NCI-H2107 (cell line): Measurements from ENCODE around the gene CLPSL2.

ENCODE experiments used
- DNase-seq: peaks from one replicate; lab custom pipeline; 2025; lab: John Stamatoyannopoulos, UW

CLPSL2 gene

DNA sequence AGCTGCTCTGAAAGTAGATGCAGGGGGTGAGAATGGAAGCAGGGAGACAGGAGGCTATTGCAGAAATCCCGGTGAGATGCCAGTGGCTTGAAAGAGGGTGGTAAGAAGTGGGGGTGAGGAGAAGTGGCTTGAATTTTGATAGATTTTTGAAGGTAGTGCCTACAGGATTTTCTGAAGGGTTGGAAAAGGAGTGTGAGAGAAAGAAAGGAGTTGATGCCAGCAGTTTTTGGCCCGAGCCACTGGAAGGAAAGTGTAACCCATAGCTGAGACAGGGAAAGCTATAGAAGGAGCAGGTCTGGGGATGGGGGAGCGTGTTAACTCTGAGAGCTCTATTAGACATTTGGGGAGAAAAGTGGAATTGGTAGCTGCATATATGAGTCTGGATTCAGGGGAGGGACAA, 29.9 kb upstream of the CLPSL2 start:
- DNase-seq = no peak

DNA sequence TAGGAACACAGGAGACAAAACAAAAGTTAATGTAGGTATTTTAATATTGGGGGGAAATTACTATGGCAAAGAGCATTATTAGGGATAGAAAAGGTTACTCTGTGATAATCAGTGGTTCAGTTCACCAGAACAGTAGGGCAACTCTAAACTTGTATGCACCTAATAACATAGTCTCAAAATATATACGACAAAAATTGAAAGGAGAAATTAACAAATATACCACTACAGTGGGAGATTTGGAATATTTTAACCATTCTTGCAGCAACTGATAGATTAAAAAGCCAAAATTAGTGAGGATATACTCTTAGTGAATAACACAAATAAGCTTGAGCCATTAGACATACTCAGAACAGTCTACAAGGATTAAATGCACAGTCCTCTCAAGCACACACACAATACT, 28.5 kb upstream of the CLPSL2 start:
- DNase-seq = no peak

DNA sequence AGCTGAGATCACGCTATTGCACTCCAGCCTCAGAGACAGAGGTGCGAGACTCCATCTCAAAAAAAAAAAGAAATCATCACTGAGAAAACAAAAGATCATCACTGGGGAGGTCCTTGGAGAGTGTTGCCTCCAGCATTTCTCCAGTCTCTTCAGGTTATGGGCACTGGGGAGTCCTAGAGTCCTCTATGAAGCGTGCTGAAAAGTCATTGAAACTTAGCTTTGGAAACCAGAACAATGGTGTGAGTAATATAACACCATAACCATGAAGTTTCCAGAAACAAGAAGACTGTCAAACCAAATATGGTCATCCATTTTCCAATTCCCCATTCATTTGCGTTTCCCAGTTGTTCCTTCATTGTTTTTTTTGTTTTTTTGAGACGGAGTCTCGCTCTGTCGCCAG, 25.8 kb upstream of the CLPSL2 start:
- DNase-seq = no peak

DNA sequence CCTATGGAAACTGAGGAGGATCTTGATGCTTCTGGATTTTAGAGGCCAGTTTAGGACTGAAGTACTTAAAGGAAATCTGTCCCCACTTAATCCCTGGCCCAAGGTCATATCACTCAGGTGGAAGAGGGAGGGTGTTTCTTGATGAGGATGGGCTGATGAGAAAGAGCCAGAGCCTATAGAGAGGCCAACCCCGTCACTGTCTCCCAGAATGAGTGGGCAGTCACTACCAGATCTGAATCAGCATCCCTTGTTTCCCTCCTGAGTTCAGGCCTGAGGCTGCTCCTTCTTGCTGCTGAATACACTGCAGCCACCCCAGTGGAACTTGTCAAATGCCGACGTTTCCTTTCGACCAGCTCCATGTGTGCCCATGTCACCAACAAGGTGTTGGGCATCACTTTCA, 24.8 kb upstream of the CLPSL2 start:
- DNase-seq = no peak

DNA sequence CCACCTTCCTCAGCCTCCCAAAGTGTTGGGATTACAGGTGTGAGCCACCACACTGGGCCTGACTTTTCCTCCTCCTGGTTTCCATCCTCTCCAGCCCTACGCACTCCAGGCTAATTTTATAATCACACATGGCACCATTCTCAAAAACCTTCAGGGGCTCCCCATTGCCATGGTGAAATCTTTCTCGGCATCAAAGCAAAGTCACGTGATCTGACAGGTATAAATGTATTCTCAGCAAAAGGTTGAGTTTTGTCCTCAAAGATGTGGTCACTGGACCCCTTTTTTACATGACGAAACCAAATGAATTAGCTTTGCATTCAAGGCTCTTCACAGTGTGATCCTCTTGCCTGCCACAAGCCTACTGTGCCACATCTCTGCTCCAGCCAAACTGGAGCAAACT, 24.1 kb upstream of the CLPSL2 start:
- DNase-seq = no peak

DNA sequence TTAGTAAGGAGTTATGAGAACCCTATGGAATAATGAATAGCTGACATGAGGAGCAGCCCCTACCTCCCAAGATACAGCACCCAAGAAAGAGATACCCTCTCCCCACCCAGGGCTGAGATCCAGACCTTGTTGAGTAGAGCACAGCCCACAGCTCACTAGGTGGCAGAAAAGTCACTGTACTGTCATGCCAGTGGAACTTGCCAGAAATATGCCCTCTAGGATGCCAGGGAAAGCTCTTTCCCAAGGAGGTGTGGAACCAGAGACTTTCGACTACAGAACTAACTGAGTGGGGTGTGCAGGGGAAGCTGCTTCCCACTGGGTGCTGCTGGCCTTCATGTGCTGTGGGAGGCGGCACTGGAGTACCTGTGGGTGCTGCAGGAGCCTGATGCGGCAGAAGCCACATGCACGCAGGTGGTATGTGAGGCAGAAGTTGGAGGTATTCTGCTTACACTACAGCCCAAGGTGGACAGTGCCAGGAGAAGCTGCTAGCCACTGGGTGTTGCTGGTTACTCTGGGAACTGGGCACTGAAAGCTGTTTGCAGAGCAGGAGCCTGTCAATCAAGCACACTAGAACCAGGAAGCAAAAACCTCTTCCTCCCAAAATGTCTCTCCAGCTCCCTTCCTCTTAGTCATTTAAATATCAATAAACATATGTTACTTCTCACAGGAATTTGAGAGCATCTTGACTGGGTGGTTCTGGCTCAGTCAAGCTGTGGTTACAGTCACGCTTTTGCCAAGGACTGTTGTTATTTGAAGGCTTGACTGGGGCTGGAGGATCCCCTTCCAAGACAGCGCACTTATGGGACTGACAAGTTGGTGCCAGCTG, 21.7 kb upstream of the CLPSL2 start:
- no peak for DNase-seq

DNA sequence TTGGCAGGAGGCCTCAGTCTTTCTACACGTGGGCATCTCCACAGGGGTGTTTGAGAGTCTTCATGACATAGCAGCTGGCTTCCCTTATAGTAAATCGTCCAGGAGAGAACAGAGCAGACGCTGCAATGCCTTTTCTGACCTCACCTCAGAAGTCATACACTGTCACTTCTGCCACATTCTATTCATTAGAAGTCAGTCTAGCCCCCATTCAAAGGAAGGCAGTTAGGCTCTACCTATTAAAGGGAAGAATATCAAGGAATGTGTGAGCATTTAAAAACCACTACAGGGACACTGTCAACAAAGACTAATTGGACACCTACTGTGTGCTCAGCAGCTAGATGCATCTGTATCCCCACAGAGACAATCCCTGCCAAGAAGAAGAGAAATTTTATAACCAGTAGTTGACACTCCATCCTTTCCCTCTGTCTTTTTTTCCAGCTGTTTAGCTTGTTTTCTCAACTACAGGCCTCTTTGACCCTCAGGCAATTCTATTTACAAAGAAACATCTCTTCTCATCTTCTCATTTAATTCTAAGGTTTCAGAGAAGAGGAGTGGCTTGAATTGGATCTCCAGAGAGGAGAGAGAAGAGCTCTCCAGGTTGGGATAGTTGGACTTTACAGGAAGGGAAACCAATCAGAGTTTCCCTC, 21.0 kb upstream of the CLPSL2 start:
- DNase-seq = no peak

DNA sequence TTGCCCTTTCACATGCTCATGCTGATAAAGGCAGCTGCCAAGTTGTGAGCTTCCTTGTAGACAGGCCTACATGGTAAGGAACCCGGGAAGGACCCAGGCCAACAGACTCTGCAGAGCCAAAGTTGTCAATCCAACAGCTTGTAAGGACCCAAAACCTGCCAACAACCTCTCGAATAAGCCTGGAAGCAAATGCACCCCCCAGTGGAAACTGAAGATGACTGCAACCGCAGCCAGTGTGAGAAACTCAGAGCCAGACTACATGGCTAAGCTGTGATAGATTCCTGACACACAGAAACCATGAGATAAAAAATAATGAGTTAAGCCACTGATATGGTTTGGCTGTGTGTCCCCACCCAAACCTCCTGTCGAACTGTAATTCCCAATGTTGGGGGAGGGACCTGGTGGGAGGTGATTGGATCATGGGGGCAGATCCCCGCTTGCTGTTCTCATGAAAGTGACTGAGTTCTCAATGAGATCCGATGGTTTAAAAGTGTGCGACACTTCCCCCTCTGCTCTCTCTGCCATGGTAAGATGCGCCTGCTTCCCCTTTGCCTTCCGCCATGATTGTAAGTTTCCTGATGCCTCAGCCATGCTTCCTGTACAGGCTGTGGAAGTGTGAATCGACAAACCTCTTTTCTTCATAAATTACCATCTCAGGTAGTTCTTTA, 18.8 kb upstream of the CLPSL2 start:
- no peak for DNase-seq

DNA sequence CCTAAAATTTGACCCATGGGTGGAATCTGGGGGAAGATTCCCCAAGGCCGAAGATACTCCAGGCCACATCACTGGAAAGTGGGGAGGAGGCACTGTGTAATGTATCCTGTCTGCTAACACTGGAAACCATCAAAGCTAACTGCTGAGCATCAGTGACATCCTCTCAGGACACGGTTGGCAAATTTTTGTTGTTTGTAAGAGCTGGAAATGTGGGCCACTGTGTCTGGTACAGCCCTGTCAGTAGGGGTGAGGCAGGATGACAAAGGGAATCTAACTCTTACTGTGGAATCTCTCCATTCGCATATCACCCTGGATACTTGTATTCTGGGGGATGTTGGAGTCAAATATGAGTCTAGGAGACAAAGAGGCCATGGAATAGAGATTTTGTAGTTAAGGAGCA, 17.0 kb upstream of the CLPSL2 start:
- no peak for DNase-seq

DNA sequence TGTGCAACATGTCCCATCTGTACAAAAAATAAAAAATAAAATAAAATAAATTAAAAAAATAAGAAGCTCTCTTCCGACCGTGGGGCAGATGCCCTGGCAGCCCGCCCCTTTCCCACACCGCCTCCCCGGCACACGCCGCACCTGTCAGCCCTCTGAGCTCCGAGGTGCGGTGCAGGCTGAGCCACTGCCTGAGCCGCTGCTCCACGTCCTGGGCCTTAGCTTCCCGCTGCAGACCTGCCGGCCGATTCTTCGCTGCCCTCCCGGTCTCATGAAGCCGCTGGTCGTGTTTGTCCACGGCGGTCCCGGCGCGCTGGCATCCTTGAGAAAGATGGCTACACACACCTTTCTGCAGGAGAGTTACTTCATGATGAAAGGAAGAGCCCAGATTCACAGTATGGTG, 10.7 kb upstream of the CLPSL2 start:
- DNase-seq = no peak

DNA sequence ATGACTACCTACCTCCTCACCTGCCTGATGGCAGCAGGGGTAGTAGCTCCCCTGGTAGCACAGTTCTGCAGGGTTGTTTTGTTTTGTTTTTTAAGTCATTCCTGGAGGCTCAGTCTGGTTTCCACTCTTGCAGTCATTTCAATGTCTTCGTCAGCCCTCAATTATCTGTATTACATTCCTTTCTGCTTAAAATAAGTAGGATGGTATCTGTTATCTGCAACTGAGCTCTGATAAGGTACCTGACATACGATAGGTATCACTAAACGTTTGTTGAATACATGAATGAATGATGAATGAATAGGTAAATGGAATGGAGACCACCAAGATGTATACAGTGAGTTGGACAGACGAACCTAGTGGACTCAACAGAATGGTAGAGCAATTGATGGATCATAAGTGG, 7.2 kb upstream of the CLPSL2 start:
- DNase-seq = no peak

DNA sequence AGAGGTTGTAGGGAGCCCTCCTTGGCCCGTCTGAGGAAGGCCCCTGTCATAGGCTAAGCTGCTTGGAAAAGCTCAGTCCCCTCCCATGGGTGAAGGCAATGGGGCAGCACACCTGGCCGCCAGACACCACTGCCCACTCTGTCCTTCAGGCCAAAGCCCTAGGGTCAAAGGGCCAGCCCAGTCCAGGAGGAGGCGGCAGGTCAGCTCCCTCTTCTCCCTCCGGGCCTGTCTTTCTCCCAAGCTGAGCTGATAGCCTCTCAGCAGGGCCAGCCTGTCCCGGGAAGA, 5.1 kb upstream of the CLPSL2 start:
- no peak for DNase-seq

DNA sequence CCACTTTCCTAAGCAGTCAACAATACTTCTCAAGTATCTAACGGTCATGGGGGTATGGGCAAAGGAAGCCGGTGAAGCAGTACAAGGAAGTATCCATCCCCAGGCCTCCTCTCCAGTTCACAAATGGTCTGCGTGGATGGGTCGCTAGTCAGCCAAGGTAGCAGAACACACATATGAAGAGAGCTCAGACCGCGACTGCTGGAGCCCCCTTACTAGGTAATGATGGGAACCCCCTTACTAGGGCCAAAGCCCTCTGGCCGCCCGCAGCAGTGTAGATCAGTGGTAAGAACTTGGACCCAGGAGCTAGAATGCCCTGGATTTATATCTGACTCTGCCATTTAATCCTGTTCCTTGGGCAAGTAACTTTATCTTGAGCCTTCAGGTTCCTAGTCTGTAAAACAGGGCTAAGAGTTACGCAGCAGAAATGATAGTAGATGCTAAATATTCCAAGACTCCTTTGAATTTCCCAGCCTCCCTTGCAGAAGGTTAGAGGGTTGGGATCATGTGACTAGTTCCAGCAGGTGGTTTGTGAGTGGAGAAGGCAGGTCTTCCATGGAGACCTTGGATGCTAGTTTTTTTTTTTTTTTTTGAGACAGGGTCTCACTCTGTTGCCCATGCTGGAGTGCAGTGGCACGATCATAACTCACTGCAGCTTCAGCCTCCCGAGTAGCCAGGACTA, 2.1 kb upstream of the CLPSL2 start:
- DNase-seq = no peak

DNA sequence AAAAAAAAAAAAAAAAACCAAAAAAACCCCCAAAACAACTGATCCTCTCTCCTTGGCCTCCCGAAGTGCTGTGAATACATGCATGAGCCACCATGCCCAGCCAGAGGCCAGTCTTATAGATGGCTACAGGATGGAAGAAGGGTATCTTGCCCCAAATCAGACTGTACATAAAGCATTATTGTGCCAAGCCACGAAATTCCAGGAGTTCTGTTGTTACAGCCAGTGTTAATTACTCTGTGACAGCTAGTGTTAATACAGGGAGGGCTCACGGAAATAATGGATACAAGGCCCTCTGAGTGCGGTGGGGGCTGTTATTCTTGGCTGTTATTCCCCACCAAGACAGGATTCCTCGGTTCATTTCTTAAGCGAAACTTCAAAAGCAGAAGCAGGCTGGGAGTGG, 1.4 kb upstream of the CLPSL2 start:
- DNase-seq = no peak

DNA sequence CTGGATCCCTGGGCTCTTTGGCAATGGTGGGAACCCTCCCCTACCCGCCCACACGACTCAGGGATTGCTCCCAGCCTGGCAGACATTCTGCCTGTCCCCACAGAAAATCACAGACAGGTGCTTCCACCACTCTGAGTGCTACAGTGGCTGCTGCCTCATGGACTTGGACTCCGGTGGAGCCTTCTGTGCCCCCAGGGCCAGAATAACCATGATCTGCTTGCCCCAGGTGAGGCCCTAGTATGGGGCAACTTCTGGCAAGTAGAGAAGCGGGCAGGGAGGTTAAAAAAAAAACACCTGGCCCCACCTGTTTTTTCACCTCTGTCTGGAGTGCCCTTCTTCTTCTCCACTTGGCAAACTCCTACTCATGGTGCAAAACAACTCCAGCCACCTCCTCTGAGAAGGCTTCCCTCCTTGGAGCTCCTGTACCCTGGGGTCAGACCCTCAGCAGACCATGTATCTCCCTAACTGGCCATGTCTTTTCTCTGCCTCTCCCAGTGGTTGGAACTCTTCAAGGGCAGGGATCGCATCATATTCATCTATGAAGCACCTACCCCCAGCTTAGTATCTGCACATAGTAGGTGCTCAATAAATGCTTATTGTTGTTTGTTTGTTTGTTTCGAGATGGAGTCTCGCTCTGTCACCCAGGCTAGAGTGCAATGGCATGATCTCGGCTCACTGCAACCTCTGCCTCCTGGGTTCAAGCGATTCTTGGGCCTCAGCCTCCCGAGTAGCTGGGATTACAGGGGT, 1.1 kb downstream of the CLPSL2 start:
- DNase-seq = no peak

DNA sequence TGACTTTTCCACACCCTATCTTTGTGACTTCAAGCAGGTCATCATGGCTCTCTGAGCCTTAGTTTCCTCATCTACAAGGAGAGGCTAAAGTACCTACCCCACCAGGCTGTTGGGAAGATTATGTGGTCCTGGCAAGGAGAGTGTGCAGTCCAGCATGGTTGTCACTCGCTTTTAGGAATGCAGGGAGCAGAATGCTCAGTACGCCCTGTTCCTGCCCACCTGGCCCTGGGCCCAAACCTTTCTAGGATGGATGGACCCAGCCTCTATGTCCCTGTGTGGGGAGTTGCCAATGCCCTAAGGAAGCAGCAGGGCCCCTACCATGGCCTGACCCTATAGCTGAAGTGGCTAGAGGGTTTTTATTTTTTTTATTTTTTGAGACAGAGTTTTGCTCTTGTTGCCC, 2.0 kb downstream of the CLPSL2 start:
- no peak for DNase-seq

DNA sequence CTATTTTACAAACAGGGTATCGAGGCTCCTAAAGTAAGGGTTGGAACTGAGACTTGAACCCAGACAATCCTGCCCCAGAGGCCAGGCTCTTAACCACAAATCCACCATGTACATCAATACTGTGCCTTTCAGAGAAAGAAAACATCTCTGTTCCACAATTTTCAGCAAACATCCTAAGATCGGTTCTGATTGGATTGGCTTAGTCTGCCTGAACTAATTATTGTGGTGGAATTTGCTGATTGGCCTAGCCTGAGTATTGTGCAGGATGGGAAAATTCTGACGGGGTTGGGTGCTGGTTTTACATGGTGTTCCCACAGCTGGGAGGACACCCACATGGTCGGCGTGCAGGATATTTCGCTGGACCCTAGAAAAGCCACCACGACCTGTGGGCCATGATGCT, 4.3 kb downstream of the CLPSL2 start, which contains the start of gene CLPSL1:
Gene CLPSL1 (plus strand): TSS at position 301 of the 400 bp plus-strand sequence. CDS start 92 bp downstream, at position 393.
- no peak for DNase-seq

DNA sequence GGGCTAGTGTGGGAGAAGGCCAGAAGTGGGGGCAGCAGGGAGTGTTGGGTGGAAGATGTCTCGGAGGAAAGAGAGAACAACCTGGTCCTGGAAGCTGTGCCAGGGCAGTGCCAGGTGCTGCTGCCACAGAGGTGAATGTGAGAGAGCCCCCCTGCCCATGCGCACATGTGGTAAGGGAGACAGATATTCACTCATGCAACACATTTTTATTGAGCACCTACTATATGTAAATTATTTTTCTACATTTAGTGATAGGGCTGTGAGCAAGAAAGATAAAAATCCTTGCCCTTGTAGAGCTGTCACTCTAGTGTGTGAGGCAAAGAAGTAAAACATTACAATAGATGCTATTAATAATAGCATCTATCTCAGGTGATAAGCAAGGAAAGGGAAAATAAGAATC, 4.9 kb downstream of the CLPSL2 start:
- DNase-seq = no peak

DNA sequence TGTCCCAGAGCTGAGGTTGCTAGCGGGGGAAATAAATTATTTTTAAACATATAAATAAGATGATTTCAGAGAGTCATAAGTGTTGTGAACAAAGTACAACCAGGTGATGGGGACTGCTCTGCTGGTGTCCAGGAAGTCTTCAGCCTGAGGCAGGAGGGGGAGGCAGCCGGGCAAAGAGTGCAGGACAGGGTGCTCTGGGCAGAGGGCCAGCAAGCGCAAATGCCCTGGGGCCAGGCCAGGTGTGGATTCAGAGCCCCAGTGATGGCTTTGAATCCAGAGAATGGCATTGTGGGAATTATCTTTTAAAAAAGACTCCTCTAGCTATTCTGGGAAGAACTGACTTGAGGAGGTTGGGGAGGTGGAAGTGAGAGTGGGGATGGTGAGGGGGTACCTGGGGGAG, 6.0 kb downstream of the CLPSL2 start:
- no peak for DNase-seq

DNA sequence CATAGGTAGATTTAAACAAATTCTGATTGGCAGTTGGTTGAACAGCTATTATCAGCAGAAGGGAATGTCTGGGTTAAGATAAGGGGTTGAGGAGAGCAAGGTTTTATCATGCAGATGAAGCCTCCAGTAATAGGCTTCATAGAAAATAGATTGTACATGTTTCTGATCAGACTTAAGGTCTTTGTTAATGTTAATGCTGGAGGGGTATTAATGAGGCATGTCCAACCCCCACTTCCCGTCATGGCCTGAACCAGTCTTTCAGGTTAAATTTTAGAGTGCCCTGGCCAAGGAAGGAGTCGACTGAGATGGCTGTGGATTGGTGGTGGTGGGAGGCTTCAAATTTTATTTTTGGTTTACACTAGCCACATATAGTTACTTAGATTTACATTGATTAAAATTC, 7.8 kb downstream of the CLPSL2 start:
- DNase-seq = no peak

DNA sequence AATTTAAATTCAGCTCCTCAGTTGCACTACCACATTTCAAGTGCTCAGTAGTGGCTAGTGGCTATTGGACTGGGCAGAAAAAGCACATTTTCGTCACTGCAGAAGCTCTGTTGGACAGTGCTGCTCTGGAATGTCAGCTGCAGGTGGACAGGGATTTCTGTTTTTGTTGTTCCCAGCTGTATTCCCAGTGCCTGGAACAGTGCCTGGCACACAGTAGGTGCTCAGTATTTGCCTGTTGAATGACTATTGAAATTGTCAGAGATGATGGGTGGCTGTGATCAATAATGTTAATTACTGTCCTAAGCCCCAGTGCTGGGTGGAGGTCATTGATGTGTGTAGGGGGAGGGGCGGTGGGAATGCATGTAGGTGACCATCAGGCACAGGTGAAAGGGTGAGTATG, 9.9 kb downstream of the CLPSL2 start:
- DNase-seq = no peak

DNA sequence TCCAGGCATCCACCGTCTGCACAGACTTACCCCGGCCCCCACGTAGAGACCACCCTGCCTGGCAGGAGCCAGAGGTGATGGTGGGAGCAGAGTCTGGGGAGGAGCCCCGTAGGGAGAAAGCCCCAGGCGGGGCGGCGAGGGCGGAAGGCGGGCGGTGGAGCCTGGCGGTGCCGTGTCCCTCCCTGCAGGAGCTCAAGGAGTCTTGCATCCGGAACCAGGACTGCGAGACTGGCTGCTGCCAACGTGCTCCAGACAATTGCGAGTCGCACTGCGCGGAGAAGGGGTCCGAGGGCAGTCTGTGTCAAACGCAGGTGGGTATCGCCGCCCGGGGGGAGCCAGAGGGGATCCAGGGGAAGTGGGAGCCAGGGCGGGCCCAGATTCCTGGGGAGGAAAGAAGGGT, 10.4 kb downstream of the CLPSL2 start:
- no peak for DNase-seq
